Adipocyte (in vitro differentiated cells): ENCODE results near the gene LORICRIN.

Source experiments
- DNase-seq: peaks from one replicate; pipeline ENCODE4 v3.0.0-alpha.2; 2015; ENCODE audit warnings: low read depth
- H3K27me3 ChIP-seq: replicated peaks from 2 replicates; pipeline ENCODE4 v1.7.0; 2013; ENCODE audit warnings: mild to moderate bottlenecking, low read length, moderate library complexity; ENCODE audit not compliant: control insufficient read depth, insufficient read depth
- H3K36me3 ChIP-seq: 2 replicates; pipeline ENCODE4 v1.7.0; 2013; ENCODE audit warnings: low read length, mild to moderate bottlenecking, moderate library complexity; ENCODE audit not compliant: control insufficient read depth, insufficient read depth, severe bottlenecking
- H3K4me1 ChIP-seq: 2 replicates; pipeline ENCODE4 v1.7.0; 2013; ENCODE audit warnings: mild to moderate bottlenecking, low read length, moderate library complexity; ENCODE audit not compliant: control insufficient read depth, insufficient read depth
- H3K4me3 ChIP-seq: 2 replicates; pipeline ENCODE4 v1.7.0; 2013; ENCODE audit warnings: mild to moderate bottlenecking, low read length, moderate library complexity
- H3K9ac ChIP-seq: 2 replicates; pipeline ENCODE4 v1.7.0; 2013; ENCODE audit warnings: mild to moderate bottlenecking, low read length, moderate library complexity
- H3K9me3 ChIP-seq: 2 replicates; pipeline ENCODE4 v1.7.0; 2013; ENCODE audit warnings: mild to moderate bottlenecking, low read length, moderate library complexity; ENCODE audit not compliant: control insufficient read depth

LORICRIN gene

DNA sequence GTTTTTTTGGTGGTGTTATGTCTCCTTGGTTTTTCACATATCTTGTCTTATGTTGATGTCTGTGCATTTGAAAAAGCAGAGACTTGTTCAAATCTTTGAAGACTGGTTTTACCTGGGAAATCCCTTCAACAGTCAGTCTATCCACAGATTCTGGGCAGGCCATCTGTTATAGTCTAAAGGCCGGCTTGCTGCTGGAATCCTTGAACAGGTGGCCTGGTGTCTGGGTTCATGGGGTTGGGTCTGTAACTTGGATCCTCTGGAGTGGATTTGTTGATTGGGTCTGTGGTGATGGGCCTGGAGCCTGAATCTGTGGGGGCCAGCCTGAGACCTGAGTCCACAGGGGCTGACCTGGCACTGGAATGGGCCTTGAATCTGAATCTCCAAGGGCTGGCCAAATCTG, 12.2 kb downstream of the LORICRIN start:
- no peaks in the 10 kb centered on the region for H3K36me3 ChIP-seq
- H3K9me3 ChIP-seq, result no peaks in the 10 kb centered on the region
- H3K4me3 ChIP-seq, result no peak overlapping the region
- H3K9ac ChIP-seq, result no peak overlapping the region
- H3K27me3 ChIP-seq, result peaks cover 8% of the 10 kb centered on the region
- no peaks in the 10 kb centered on the region for H3K4me1 ChIP-seq
- no peak for DNase-seq

DNA sequence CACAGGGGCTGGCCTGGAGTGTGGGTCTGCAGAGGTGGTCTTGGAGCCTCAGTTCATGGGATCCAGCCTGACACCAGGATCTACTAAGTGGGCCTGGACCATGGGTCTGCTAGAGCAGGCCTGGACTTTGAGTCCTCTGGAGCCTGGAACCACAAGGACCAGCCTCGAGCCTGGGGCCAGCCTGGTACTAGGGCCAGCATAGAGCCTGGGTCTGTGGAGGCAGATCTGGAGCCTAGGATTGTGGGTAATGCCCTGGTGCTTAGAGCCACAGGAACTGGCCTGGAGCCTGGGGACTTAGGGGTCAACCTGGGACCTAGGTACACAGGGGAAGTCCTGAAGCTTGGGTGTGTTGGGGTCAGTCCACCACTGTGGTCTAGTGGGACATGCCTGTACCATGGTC, 12.7 kb downstream of the LORICRIN start:
- Histone ChIP-seq H3K4me1 (no peaks in the 10 kb centered on the region), H3K4me3 (no peak overlapping the region), H3K9me3 (no peaks in the 10 kb centered on the region), H3K36me3 (no peaks in the 10 kb centered on the region), H3K9ac (no peak overlapping the region), H3K27me3 (peaks cover 5% of the 10 kb centered on the region)
- no peak for DNase-seq

DNA sequence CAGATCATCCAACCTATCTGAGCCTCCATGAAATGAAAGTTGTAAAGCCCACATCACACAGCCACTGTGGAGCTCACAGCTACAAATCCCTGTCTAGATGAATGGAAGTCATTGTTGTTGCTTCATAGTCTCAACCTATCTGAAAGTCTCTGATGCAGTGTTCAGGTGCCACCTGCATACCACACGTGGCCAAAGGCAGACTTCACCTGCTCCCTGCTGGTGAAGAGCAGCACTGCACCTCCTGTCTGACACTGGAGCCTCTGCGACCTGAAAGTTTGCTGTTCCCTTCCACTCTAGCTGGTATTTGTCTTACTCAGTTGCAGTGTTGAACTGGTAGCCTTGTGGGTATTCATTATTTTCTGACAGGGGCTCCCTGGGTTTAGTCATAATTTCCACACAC, 18.4 kb downstream of the LORICRIN start:
- Histone ChIP-seq H3K27me3 (peaks cover 11% of the 10 kb centered on the region), H3K9ac (no peak overlapping the region), H3K4me3 (no peak overlapping the region), H3K36me3 (no peaks in the 10 kb centered on the region), H3K9me3 (no peaks in the 10 kb centered on the region), H3K4me1 (no peaks in the 10 kb centered on the region)
- no peak for DNase-seq

DNA sequence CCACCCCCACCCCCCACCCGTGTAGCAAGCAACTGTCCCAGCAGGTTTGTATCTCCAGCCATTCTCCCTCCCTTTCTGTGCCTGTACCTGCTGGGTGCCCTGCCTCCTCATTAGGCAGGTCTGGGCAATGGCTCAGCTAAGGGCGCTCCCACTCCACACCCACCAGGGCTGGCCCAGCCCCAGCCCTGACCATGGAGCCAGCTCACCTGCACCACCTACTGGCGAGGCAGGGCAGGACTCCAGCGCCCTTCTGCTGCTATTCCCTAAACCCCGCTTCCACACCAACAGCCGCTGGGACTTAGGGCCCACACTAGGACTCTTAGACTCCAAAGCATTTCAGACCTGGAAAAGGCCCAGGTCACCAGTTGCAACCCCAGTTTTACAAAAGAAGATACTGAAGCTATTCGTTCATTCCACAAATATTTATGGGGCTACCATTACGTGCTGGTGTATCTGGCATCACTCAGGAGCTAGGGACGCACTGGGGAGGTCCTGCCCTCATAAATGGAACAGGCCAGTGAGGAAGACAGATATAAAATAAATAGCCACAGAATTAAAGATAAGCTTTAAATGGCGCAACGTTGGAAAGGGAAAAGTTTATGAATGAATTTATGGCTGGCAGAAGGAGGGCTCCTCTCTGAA, 29.3 kb downstream of the LORICRIN start:
- no peak for DNase-seq
- H3K9me3 ChIP-seq, result no peaks in the 10 kb centered on the region
- H3K27me3 ChIP-seq, result peaks cover 24% of the 10 kb centered on the region
- H3K9ac ChIP-seq, result no peak overlapping the region
- H3K36me3 ChIP-seq, result no peaks in the 10 kb centered on the region
- H3K4me1 ChIP-seq, result no peaks in the 10 kb centered on the region
- no peak overlapping the region for H3K4me3 ChIP-seq

DNA sequence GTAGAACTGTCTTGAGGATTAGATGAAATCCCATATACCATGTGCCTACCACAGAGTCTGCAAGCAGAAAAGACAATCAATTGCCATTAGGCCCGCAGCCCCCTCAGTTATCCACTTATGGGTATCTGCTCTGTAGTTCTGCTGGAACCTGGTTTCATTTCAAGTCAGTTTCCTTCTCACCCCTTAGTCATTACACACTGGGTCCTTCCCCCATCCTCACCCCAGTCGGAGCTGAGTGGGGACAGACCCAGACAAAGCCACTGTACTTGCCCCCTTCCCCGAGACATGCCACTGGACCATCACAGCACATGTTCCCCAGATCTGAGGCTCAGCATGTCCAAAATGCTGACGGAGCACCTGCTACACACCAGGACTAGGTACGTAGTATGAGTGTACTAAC, 32.0 kb downstream of the LORICRIN start:
- H3K9ac ChIP-seq, result no peak overlapping the region
- H3K4me3 ChIP-seq, result no peak overlapping the region
- H3K27me3 ChIP-seq, result peaks cover 29% of the 10 kb centered on the region
- DNase-seq, result no peak
- H3K9me3 ChIP-seq, result no peaks in the 10 kb centered on the region
- no peaks in the 10 kb centered on the region for H3K36me3 ChIP-seq
- no peaks in the 10 kb centered on the region for H3K4me1 ChIP-seq

DNA sequence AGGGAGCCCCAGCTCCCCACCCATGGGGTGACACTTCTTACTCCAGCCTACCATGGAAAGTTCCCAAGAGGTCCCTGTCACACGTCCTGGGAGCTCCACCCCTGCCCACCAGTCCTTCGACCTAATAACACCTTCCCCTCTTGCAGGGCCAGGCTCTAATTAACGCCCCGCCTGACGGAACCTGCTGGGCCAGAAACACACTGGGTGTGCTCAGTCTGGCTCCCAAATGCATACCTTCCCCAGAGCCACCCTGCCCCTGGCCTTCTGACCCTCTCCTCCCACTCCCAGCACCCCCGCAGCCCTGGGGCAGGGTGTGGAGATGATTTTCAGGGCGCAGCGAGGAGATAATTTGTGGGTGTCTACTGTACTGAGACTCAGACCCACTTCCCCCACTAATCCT, 32.7 kb downstream of the LORICRIN start:
- Histone ChIP-seq H3K36me3 (no peaks in the 10 kb centered on the region), H3K27me3 (peaks cover 32% of the 10 kb centered on the region), H3K9ac (no peak overlapping the region), H3K9me3 (no peaks in the 10 kb centered on the region), H3K4me1 (no peaks in the 10 kb centered on the region), H3K4me3 (no peak overlapping the region)
- DNase-seq, result no peak

DNA sequence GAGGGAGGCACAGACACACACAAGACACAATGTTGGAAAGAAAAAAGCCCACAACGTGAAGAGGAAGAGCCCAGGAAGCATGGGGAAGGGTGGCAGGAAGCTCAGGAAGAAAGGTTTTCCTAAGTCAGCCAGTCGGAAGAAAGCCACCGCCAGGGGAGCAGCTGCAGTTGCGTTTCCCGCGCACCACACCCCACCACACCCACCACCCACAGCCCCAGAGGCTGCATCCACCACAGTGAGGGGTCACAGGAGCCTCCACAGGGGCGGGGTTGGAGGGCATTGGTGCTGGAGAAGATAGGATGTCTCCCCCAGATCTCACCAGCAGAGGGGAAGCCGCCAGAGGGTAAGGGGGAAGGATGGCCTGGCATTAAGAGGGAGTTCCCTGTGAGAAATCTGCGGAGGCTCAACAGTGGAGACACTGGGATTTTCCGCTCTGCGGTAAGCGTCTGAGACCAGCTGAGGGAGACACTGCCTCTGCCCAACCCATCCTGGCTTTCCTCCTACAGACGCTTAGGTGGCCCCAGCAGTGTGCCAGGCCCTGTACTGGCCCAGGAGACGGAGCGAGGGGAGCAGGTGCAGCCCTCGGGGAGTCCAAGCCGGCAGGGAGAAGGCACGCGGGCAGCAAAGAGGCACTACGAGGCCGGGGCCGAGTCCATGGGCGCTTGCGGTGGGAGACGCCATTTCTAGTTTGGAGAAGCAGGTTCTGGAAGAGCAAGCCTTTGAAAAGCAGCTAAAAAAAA, 33.4 kb downstream of the LORICRIN start:
- Histone ChIP-seq H3K9ac (no peak overlapping the region), H3K36me3 (no peaks in the 10 kb centered on the region), H3K9me3 (no peaks in the 10 kb centered on the region), H3K27me3 (peaks cover 36% of the 10 kb centered on the region), H3K4me1 (no peaks in the 10 kb centered on the region), H3K4me3 (no peak overlapping the region)
- no peak for DNase-seq

DNA sequence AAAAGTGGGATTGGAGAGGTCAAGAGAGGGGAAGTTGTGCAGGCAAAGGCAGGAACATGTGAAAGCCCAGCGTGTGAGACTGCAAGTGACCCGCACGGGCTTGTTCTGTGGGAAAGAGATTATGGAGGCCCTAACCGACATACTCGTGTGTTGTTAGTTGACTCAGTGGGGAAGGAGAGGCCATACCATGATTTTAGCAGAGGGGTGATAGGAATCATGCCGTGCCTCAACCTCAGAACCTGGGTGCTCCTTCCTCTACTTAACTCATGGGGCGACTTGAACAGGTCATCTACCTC, 33.9 kb downstream of the LORICRIN start:
- H3K4me3 ChIP-seq, result no peak overlapping the region
- H3K27me3 ChIP-seq, result peaks cover 39% of the 10 kb centered on the region

DNA sequence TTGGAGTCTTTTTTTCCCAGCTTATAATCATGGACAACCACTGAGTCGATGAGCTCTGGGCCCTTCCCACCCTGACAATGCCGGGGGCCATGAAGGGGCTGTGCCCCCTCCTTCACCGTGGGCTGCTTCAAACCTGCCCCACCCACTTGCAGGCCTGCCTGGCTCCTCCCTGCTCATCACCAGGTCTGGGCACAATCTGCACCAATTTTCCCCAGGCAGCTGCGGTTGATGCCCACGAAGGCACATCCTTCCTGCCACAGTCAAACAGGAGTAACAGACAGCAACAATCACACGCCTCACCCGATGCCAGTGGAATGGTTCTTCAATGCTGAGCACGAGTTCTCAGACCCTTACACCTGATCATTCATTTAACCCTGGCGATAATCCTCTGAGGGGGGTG, 34.4 kb downstream of the LORICRIN start:
- Histone ChIP-seq H3K4me1 (no peaks in the 10 kb centered on the region), H3K4me3 (no peak overlapping the region), H3K27me3 (peaks cover 43% of the 10 kb centered on the region), H3K9ac (no peak overlapping the region), H3K36me3 (no peaks in the 10 kb centered on the region), H3K9me3 (no peaks in the 10 kb centered on the region)
- no peak for DNase-seq

More for the DNA sequence above, 33.9 kb downstream of the LORICRIN start:
- no peak for DNase-seq
- Histone ChIP-seq H3K9ac (no peak overlapping the region), H3K36me3 (no peaks in the 10 kb centered on the region), H3K4me1 (no peaks in the 10 kb centered on the region), H3K9me3 (no peaks in the 10 kb centered on the region)

DNA sequence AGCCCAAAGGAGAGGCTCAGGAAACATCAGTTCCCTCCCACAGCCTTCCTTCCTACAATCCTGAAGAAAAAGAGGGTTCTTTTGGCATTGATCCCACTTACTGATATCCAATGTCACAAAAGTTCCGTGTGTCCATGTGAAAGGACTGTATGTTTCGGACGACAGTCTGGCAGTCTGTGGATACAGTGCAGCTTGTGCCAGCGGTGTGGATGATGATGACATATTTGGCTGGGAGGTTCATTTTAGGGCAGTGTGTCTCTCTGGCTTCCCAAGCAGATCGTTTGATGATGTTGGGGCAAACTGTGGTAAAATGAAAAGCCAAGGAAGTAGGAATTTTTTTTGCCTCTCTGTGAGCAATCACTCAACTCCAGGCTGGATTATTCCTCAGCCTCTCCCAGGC, 42.8 kb downstream of the LORICRIN start:
- Histone ChIP-seq H3K4me3 (no peak overlapping the region), H3K9me3 (no peaks in the 10 kb centered on the region), H3K36me3 (no peaks in the 10 kb centered on the region), H3K9ac (no peak overlapping the region), H3K27me3 (peaks cover 30% of the 10 kb centered on the region), H3K4me1 (no peaks in the 10 kb centered on the region)
- DNase-seq, result no peak

DNA sequence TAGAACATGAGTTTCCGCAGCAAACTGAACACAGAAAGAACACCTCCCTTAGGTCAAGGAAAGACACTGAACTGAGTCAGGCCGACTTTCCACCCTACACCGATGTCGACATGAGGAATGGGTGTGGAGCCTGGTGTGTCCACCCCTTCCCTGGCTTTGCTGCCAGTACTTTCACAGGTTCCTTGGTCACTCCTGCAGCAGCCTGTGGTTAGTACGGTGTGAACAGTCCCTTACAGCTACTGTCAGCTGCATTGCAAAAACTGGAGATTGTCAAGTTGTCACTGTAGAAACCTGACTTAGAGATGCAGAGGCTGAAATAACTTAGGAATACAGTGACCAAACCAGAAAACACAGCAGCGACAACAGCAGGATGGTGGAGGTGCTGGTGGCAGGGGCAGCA, 46.2 kb downstream of the LORICRIN start:
- H3K36me3 ChIP-seq, result no peaks in the 10 kb centered on the region
- H3K4me3 ChIP-seq, result no peak overlapping the region
- H3K4me1 ChIP-seq, result no peaks in the 10 kb centered on the region
- H3K9me3 ChIP-seq, result no peaks in the 10 kb centered on the region
- no peak overlapping the region for H3K9ac ChIP-seq
- no peak for DNase-seq
- H3K27me3 ChIP-seq, result peaks cover 25% of the 10 kb centered on the region
